B cell (primary cell): Measurements from ENCODE around the gene CD180. TPM values are rescaled to one million over a fixed set of nuclear protein-coding genes. Genes with fewer than 3 reads are reported as not detected.
A peak's percentile ranks its signal among the peaks of the same experiment; 100 is the strongest.

ENCODE experiments used
- ATAC-seq: fragments of 200-7000 bp; cut with Tn5 transposase; one replicate; pipeline ENCODE4 v1.10.0; 2021; ENCODE audit warnings: low read depth, mild to moderate bottlenecking, moderate number of reproducible peaks, moderate library complexity
- CTCF ChIA-PET: fragments of 350-600 bp; sonication (Branson Sonifier 250); formaldehyde crosslinking; loops from one replicate; lab custom pipeline; 2021; ENCODE audit warnings: antibody characterized with exemption, inconsistent platforms; lab: Charles Lee
- POLR2A ChIA-PET: fragments of 350-600 bp; sonication (Branson Sonifier 250); formaldehyde crosslinking; loops from one replicate; lab custom pipeline; 2021; ENCODE audit warnings: antibody characterized with exemption; lab: Charles Lee
- DNase-seq: peaks from one replicate; pipeline ENCODE4 v3.0.0; 2013
- H2AFZ ChIP-seq: 2 replicates; pipeline ENCODE4 v1.6.1; 2012; ENCODE audit warnings: mild to moderate bottlenecking, low read depth, low read length; ENCODE audit not compliant: insufficient read depth, poor library complexity, severe bottlenecking
- H3K27ac ChIP-seq, 2 donors: 1 replicate in 1 of 2; 2 replicates in 1 of 2; pipeline ENCODE4 v1.5.1; 2012 to 2013; ENCODE audit warnings: low read length in 2 of 2, mild to moderate bottlenecking in 2 of 2, moderate library complexity in 1 of 2
- H3K27me3 ChIP-seq, 4 experiments: fragments of 200-600 bp in 1 of 4; sonication (generic) in 1 of 4; replicated peaks in 1 of 4; 1 replicate in 2 of 4; 2 replicates in 2 of 4; pipeline versions ENCODE4 v1.6.1 to v1.7.0; 2013 to 2016; ENCODE audit warnings: low read length in 3 of 4, mild to moderate bottlenecking in 2 of 4, mixed read lengths in 1 of 4, moderate library complexity in 1 of 4; ENCODE audit not compliant: insufficient read depth in 4 of 4, control insufficient read depth in 3 of 4; ENCODE audit errors: control extremely low read depth in 1 of 4
- H3K36me3 ChIP-seq, 2 experiments: replicated peaks in 1 of 2; 1 replicate in 1 of 2; 2 replicates in 1 of 2; pipeline versions ENCODE4 v1.6.1 to v1.7.1; 2013; ENCODE audit warnings: low read length in 1 of 2; ENCODE audit not compliant: insufficient read depth in 2 of 2, control insufficient read depth in 1 of 2; ENCODE audit errors: control extremely low read depth in 1 of 2, extremely low read depth in 1 of 2
- H3K4me1 ChIP-seq, 2 donors: fragments of 200-600 bp in 1 of 2; sonication (generic) in 1 of 2; 1 replicate in 1 of 2; 2 replicates in 1 of 2; pipeline versions ENCODE4 v1.5.1 to v1.6.1; 2013 to 2017; ENCODE audit warnings: low read length in 2 of 2; ENCODE audit not compliant: control insufficient read depth in 2 of 2, insufficient read depth in 2 of 2
- H3K4me2 ChIP-seq: replicated peaks from 2 replicates; pipeline ENCODE3; 2012; ENCODE audit warnings: mild to moderate bottlenecking, low read depth, low read length; ENCODE audit not compliant: poor library complexity, severe bottlenecking
- H3K4me3 ChIP-seq, 5 experiments: fragments of 200-600 bp in 1 of 5; sonication (generic) in 1 of 5; 1 replicate in 3 of 5; 2 replicates in 2 of 5; pipeline versions ENCODE4 v1.5.1 to v1.7.0; 2011 to 2016; ENCODE audit warnings: low read length in 4 of 5, mild to moderate bottlenecking in 4 of 5, low read depth in 2 of 5, control low read depth in 1 of 5, moderate library complexity in 1 of 5; ENCODE audit not compliant: insufficient read depth in 1 of 5; ENCODE audit errors: control extremely low read depth in 1 of 5, extremely low read depth in 1 of 5
- H3K79me2 ChIP-seq: fragments of 200-600 bp; sonication (generic); one replicate; pipeline ENCODE4 v1.6.0; 2016; ENCODE audit warnings: low read length; ENCODE audit not compliant: control insufficient read depth, insufficient read depth
- H3K9ac ChIP-seq: fragments of 200-600 bp; sonication (generic); 2 replicates; pipeline ENCODE4 v1.6.1; 2017; ENCODE audit warnings: mild to moderate bottlenecking, low read length, moderate library complexity
- H3K9me3 ChIP-seq, 3 donors: one replicate each; pipeline versions ENCODE4 v1.6.1 to v1.7.1; 2013; ENCODE audit warnings: low read length in 2 of 3; ENCODE audit not compliant: control insufficient read depth in 2 of 3, insufficient read depth in 1 of 3; ENCODE audit errors: control extremely low read depth in 1 of 3
- H4K20me1 ChIP-seq: 2 replicates; pipeline ENCODE4 v1.6.0; 2012; ENCODE audit warnings: mild to moderate bottlenecking, low read length; ENCODE audit not compliant: insufficient read depth, control insufficient read depth, poor library complexity, severe bottlenecking
- H3K27ac Mint-ChIP-seq: one replicate; pipeline ENCODE4 v1.8.0; 2021; ENCODE audit warnings: mixed read lengths
- H3K27me3 Mint-ChIP-seq: one replicate; pipeline ENCODE4 v1.8.0; 2021; ENCODE audit warnings: mixed read lengths
- H3K4me1 Mint-ChIP-seq: one replicate; pipeline ENCODE4 v1.8.0; 2021; ENCODE audit warnings: mixed read lengths
- H3K4me3 Mint-ChIP-seq: one replicate; pipeline ENCODE4 v1.8.0; 2021; ENCODE audit warnings: mixed read lengths
- H3K9me3 Mint-ChIP-seq: one replicate; pipeline ENCODE4 v1.8.0; 2022; ENCODE audit warnings: mixed read lengths; ENCODE audit not compliant: insufficient read depth
- CTCF ChIP-seq: fragments of 200-600 bp; IDR thresholded peaks from one replicate; pipeline ENCODE4 v1.8.0; 2022; ENCODE audit warnings: antibody characterized with exemption, mild to moderate bottlenecking
- EZH2 ChIP-seq: IDR thresholded peaks from 2 replicates; pipeline ENCODE4 v1.6.1; 2012; ENCODE audit warnings: borderline replicate concordance, low read depth, mild to moderate bottlenecking, moderate library complexity, low read length; ENCODE audit not compliant: insufficient read depth, poor library complexity, severe bottlenecking
- WGBS: methylation state at CpG from one replicate; pipeline ENCODE4 v1.1.5; 2013; ENCODE audit warnings: missing lambda C conversion rate; ENCODE audit not compliant: insufficient coverage; 5-methylcytosine and 5-hydroxymethylcytosine counted together
- intact Hi-C: fragments of 100-400 bp; cut with micrococcal nuclease; formaldehyde crosslinking; loops from one replicate; pipeline ENCODE4 v1.10.0; 2022
- polyA plus RNA-seq: library from polyadenylated mRNA; depleted of rRNA; stranded (reverse); fragments of >200 nt; gene quantifications from 2 replicates; pipeline ENCODE4 v1.2.3, GENCODE V29; 2012
- total RNA-seq, 2 donors: library from RNA; stranded (reverse); fragments of 120-200 nt in 1 of 2; gene quantifications; 1 replicate in 1 of 2; 2 replicates in 1 of 2; pipeline versions ENCODE4 v1.2.3 to v1.2.4, GENCODE V29; 2013 to 2022

Gene CD180
- total and polyA plus RNA-seq, 2 donors (not counting 1 experiment from before 2014, with no cell fraction given) = 16.1 to 16.4 TPM

- H3K4me3 ChIP-seq = peak overlapping the region in 1 of 5 experiments; percentile 20
- TF ChIP-seq CTCF = no peak
- no peak for TF ChIP-seq EZH2
- 0% methylated on average over 1 of the region's 1 CpG for WGBS
- intact Hi-C loops = loop anchor here (10.0 kb wide), 2 partner anchors 1016 to 1236 kb away; partner anchors contain the start of gene PIK3R1
- DNase-seq (no peak), ATAC-seq (no peak)
- H3K4me1 Mint-ChIP-seq = peaks cover 94% of the 10 kb centered on the region
- peak overlapping the region; percentile 5 for H2AFZ ChIP-seq
- peak overlapping the region; percentile 31 to 98 for H3K27ac ChIP-seq
- peak overlapping the region; percentile 77 for H3K4me3 Mint-ChIP-seq
- CTCF ChIA-PET = interaction anchor here (1.0 to 13.8 kb wide), 4 partner anchors 8 to 47 kb away, joined by 3 to 582 read pairs (median 72); no protein-coding TSS in a partner anchor
- POLR2A ChIA-PET = interaction anchor here (0.9 to 1.0 kb wide), 2 partner anchors 8 to 42 kb away, joined by 3 read pairs; no protein-coding TSS in a partner anchor
- H3K4me2 ChIP-seq = peak overlapping the region; percentile 89
- peak overlapping the region; percentile 97 for H3K27ac Mint-ChIP-seq
- no peaks in the 10 kb centered on the region for H3K27me3 Mint-ChIP-seq
- no peaks in the 10 kb centered on the region for H3K27me3 ChIP-seq
- peaks cover 65 to 78% of the 10 kb centered on the region in 2 donors for H3K4me1 ChIP-seq
- H3K9ac ChIP-seq = peak overlapping the region; percentile 27
- H4K20me1 ChIP-seq = no peaks in the 10 kb centered on the region
- H3K9me3 ChIP-seq = peaks cover 0 to 15% (median 7%) of the 10 kb centered on the region in 3 donors
- peaks cover 95% of the 10 kb centered on the region for H3K79me2 ChIP-seq
- H3K9me3 Mint-ChIP-seq = peaks cover 3% of the 10 kb centered on the region
- peaks cover 1 to 8% of the 10 kb centered on the region in 2 experiments for H3K36me3 ChIP-seq
These were observed 2.3 kb upstream of the CD180 start for GRCh38 chr5:67198917-67199316.

- Histone ChIP-seq H3K4me2 (peak overlapping the region; percentile 89), H2AFZ (no peak overlapping the region), H3K9ac (peak overlapping the region; percentile 87), H3K36me3 (peaks cover 4 to 22% of the 10 kb centered on the region in 2 experiments), H4K20me1 (peaks cover 5% of the 10 kb centered on the region), H3K27me3 (no peaks in the 10 kb centered on the region), H3K27ac (peak overlapping the region; percentile 87 to 98), H3K4me3 (peak overlapping the region in 4 of 5 experiments; percentile 63 to 87 (median 73)), H3K4me1 (peaks cover 62 to 78% of the 10 kb centered on the region in 2 donors), H3K79me2 (peaks cover 99% of the 10 kb centered on the region), H3K9me3 (peaks cover 0 to 6% (median 0%) of the 10 kb centered on the region in 3 donors)
- H3K27ac Mint-ChIP-seq = peak overlapping the region; percentile 97
- intact Hi-C loops = loop anchor here (10.0 kb wide), 2 partner anchors 1017 to 1237 kb away; partner anchors contain the start of gene PIK3R1
- WGBS = no CpG with 5 or more reads among the region's 1 CpG
- H3K4me1 Mint-ChIP-seq = peaks cover 95% of the 10 kb centered on the region
- no peaks in the 10 kb centered on the region for H3K9me3 Mint-ChIP-seq
- peak overlapping the region; percentile 91 for H3K4me3 Mint-ChIP-seq
- DNase-seq = no peak
- no peak for ATAC-seq
- ChIA-PET CTCF (interaction anchor here (0.5 to 9.8 kb wide), 5 partner anchors 10 to 48 kb away, joined by 3 to 139 read pairs (median 3); no protein-coding TSS in a partner anchor), POLR2A (interaction anchor here (2.4 kb wide), 1 partner anchor 8 kb away, joined by 19 read pairs; no protein-coding TSS in a partner anchor)
- no peak for TF ChIP-seq CTCF
- no peak for TF ChIP-seq EZH2
- H3K27me3 Mint-ChIP-seq = no peaks in the 10 kb centered on the region
These were observed 937 bp upstream of the CD180 start for GRCh38 chr5:67197536-67197935.
